ENCODE measurements around the gene VPREB3. TPM values are rescaled to one million over a fixed set of nuclear protein-coding genes. Genes with fewer than 3 reads are reported as not detected.

VPREB3 gene
- total RNA-seq, 3 donors from 2014 or later (not counting 1 experiment from before 2014, with no cell fraction given) = not detected

GRCh38 chr22:23786752-23787599 lies 32.8 kb upstream of the VPREB3 start, which contains the start of gene SMARCB1:
TSS of gene SMARCB1 (plus strand) at chr22:23786966. CDS start at chr22:23787170, 204 bp downstream.
- H3K27me3 Mint-ChIP-seq (ENCODE audit: low read depth in 2 of 2) = no peaks in the 10 kb centered on the region
- Histone ChIP-seq H3K4me1 (ENCODE audit: control insufficient read depth, insufficient read depth, low read length) (peaks cover 36% of the 10 kb centered on the region), H3K9me3 (ENCODE audit: control insufficient read depth, insufficient read depth, low read length) (no peaks in the 10 kb centered on the region), H3K4me3 (ENCODE audit: low read length) (peak within 1 kb of the TSS; percentile 75), H3K36me3 (ENCODE audit: control insufficient read depth, insufficient read depth, low read length) (peaks cover 2% of the 10 kb centered on the region), H3K27me3 (ENCODE audit: control insufficient read depth, insufficient read depth, low read length) (no peaks in the 10 kb centered on the region), H3K27ac (ENCODE audit: low read length) (peak within 1 kb of the TSS; percentile 98)
- H3K27ac Mint-ChIP-seq = peak within 1 kb of the TSS; percentile 84 to 89
- peak within 1 kb of the TSS; percentile 85 for H3K4me3 Mint-ChIP-seq
- no peak for TF ChIP-seq CTCF (IDR thresholded peaks at IDR 0.05)
- H3K9me3 Mint-ChIP-seq = no peaks in the 10 kb centered on the region
- intact Hi-C loops (cut with micrococcal nuclease) = loop anchor here (1.0 to 2.0 kb wide), 3 partner anchors 14 to 224 kb away; partner anchors contain the start of genes CABIN1, DERL3 and MMP11
- H3K36me3 Mint-ChIP-seq = no peaks in the 10 kb centered on the region
- WGBS (ENCODE audit: insufficient coverage) = under 1% methylated on average over 97 of the region's 97 CpGs
- ATAC-seq = peak; percentile 89 to 96 (median 90)
- H3K4me1 Mint-ChIP-seq = peaks cover 29 to 31% of the 10 kb centered on the region in 2 donors
- DNase-seq = peak; percentile 90 to 95

GRCh38 chr22:23786261-23786710 lies 32.1 kb upstream of the VPREB3 start:
- H3K9me3 Mint-ChIP-seq = no peaks in the 10 kb centered on the region
- DNase-seq (peak in 1 of 2 donors; percentile 49), ATAC-seq (no peak)
- intact Hi-C loops (cut with micrococcal nuclease) = loop anchor here (2.0 kb wide), 2 partner anchors 13 to 225 kb away; partner anchors contain the start of genes CABIN1 and MMP11
- H3K4me3 Mint-ChIP-seq = peak overlapping the region; percentile 85
- Histone ChIP-seq H3K27ac (ENCODE audit: low read length) (peak overlapping the region; percentile 98), H3K4me3 (ENCODE audit: low read length) (peak overlapping the region; percentile 75), H3K9me3 (ENCODE audit: control insufficient read depth, insufficient read depth, low read length) (no peaks in the 10 kb centered on the region), H3K4me1 (ENCODE audit: control insufficient read depth, insufficient read depth, low read length) (peaks cover 36% of the 10 kb centered on the region), H3K27me3 (ENCODE audit: control insufficient read depth, insufficient read depth, low read length) (no peaks in the 10 kb centered on the region), H3K36me3 (ENCODE audit: control insufficient read depth, insufficient read depth, low read length) (peaks cover 2% of the 10 kb centered on the region)
- peak overlapping the region; percentile 84 to 89 for H3K27ac Mint-ChIP-seq
- no peak for TF ChIP-seq CTCF (IDR thresholded peaks at IDR 0.05)
- H3K27me3 Mint-ChIP-seq (ENCODE audit: low read depth in 2 of 2) = no peaks in the 10 kb centered on the region
- WGBS (ENCODE audit: insufficient coverage) = 74% methylated on average over 8 of the region's 9 CpGs
- no peaks in the 10 kb centered on the region for H3K36me3 Mint-ChIP-seq
- peaks cover 26 to 31% of the 10 kb centered on the region in 2 donors for H3K4me1 Mint-ChIP-seq

- Histone ChIP-seq H3K4me1 (ENCODE audit: control insufficient read depth, insufficient read depth, low read length) (peaks cover 36% of the 10 kb centered on the region), H3K9me3 (ENCODE audit: control insufficient read depth, insufficient read depth, low read length) (no peaks in the 10 kb centered on the region), H3K27ac (ENCODE audit: low read length) (no peak overlapping the region), H3K27me3 (ENCODE audit: control insufficient read depth, insufficient read depth, low read length) (no peaks in the 10 kb centered on the region), H3K4me3 (ENCODE audit: low read length) (no peak overlapping the region), H3K36me3 (ENCODE audit: control insufficient read depth, insufficient read depth, low read length) (no peaks in the 10 kb centered on the region)
- peaks cover 18 to 23% of the 10 kb centered on the region in 2 donors for H3K4me1 Mint-ChIP-seq
- no peak for TF ChIP-seq CTCF (IDR thresholded peaks at IDR 0.05)
- WGBS (ENCODE audit: insufficient coverage) = 20% methylated on average over 7 of the region's 8 CpGs
- DNase-seq (peak in 1 of 2 donors; percentile 22), ATAC-seq (no peak)
- no peaks in the 10 kb centered on the region for H3K27me3 Mint-ChIP-seq (ENCODE audit: low read depth in 2 of 2)
- H3K27ac Mint-ChIP-seq = peak overlapping the region; percentile 35 to 62
- H3K36me3 Mint-ChIP-seq = no peaks in the 10 kb centered on the region
- peak overlapping the region; percentile 55 for H3K4me3 Mint-ChIP-seq
- H3K9me3 Mint-ChIP-seq = no peaks in the 10 kb centered on the region
- intact Hi-C loops (cut with micrococcal nuclease) = no loop called here
These were observed 30.0 kb upstream of the VPREB3 start for GRCh38 chr22:23784215-23784732.
